Spleen (tissue), 11 donors: ENCODE results near the gene IGF1. TPM values are rescaled to one million over a fixed set of nuclear protein-coding genes. Genes with fewer than 3 reads are reported as not detected.

Experiments
- DNase-seq: peaks from one replicate; pipeline ENCODE4 v3.0.0-alpha.2; 2020
- H3K27ac ChIP-seq, 8 donors: fragments of 200-600 bp; sonication (generic) in 7 of 8; 1 replicate in 4 of 8; 2 replicates in 4 of 8; pipeline versions ENCODE4 v1.5.0 to v1.8.0; 2016 to 2021; ENCODE audit warnings: inconsistent platforms in 4 of 8, mild to moderate bottlenecking in 4 of 8, moderate library complexity in 1 of 8
- H3K27me3 ChIP-seq, 7 donors: fragments of 200-600 bp; sonication (generic) in 6 of 7; replicated peaks in 1 of 7; 1 replicate in 4 of 7; 2 replicates in 3 of 7; pipeline versions ENCODE4 v1.5.0 to v1.8.0; 2016 to 2021; ENCODE audit warnings: inconsistent platforms in 3 of 7, mild to moderate bottlenecking in 1 of 7
- H3K36me3 ChIP-seq, 6 donors: fragments of 200-600 bp; sonication (generic) in 5 of 6; 1 replicate in 4 of 6; 2 replicates in 2 of 6; pipeline versions ENCODE4 v1.5.0 to v1.8.0; 2016 to 2021; ENCODE audit warnings: inconsistent platforms in 2 of 6
- H3K4me1 ChIP-seq, 6 donors: fragments of 200-600 bp; sonication (generic) in 5 of 6; 1 replicate in 3 of 6; 2 replicates in 3 of 6; pipeline versions ENCODE4 v1.5.0 to v1.8.0; 2016 to 2021; ENCODE audit warnings: inconsistent platforms in 3 of 6
- H3K4me3 ChIP-seq, 8 donors: fragments of 200-600 bp; sonication (generic) in 7 of 8; 1 replicate in 4 of 8; 2 replicates in 4 of 8; pipeline versions ENCODE4 v1.5.0 to v1.8.0; 2016 to 2021; ENCODE audit warnings: inconsistent platforms in 4 of 8, mild to moderate bottlenecking in 4 of 8, moderate library complexity in 2 of 8
- H3K9me3 ChIP-seq, 8 donors: fragments of 200-600 bp; sonication (generic) in 7 of 8; 1 replicate in 4 of 8; 2 replicates in 4 of 8; pipeline versions ENCODE4 v1.5.0 to v1.8.0; 2016 to 2021; ENCODE audit warnings: inconsistent platforms in 4 of 8
- POLR2A ChIP-seq, 3 donors: fragments of 450-650 bp; IDR thresholded peaks; one replicate each; pipeline ENCODE4 v1.5.1; 2017; ENCODE audit warnings: antibody characterized with exemption in 3 of 3, mild to moderate bottlenecking in 1 of 3
- POLR2AphosphoS5 ChIP-seq, 3 donors: sonication (generic); formaldehyde crosslinking; IDR thresholded peaks; one replicate each; pipeline ENCODE4 v1.5.1; 2017; ENCODE audit warnings: antibody characterized with exemption in 3 of 3
- WGBS, 5 donors: extraction: QIAGEN DNeasy Blood & Tissue Kit in 3 of 5; methylation state at CpG; one replicate each; pipeline versions ENCODE4 v1.1.5 to v1.1.7; 2013 to 2018; 5-methylcytosine and 5-hydroxymethylcytosine counted together
- intact Hi-C: fragments of 100-400 bp; cut with DNase I; formaldehyde crosslinking; loops from one replicate; pipeline ENCODE4 v1.15.0; 2023; ENCODE audit warnings: low total_unique reads
- polyA plus RNA-seq, 3 donors: library from polyadenylated mRNA; stranded (reverse); fragments of 200-250 nt; gene quantifications; one replicate each; pipeline ENCODE4 v1.2.1, GENCODE V29; 2013
- total RNA-seq, 7 donors: library from RNA; depleted of rRNA in 3 of 7; stranded (reverse); fragments of >200 nt in 3 of 7; fragmentation: NEBNext Ultra II Directional in 4 of 7; extraction: Animal tissue kit (Norgen Biotek cat#: 25700) in 4 of 7; gene quantifications; one replicate each; pipeline versions ENCODE4 v1.1.0 to v1.2.1, GENCODE V29; 2016 to 2021
- TF ChIP-seq, protein P1 (sequence below), 11 experiments: fragments of 200-600 bp in 7 of 11; fragments of 450-650 bp in 4 of 11; sonication (generic) in 4 of 11; IDR thresholded peaks in 8 of 11; conservative IDR thresholded peaks in 3 of 11; 1 replicate in 7 of 11; 2 replicates in 4 of 11; pipeline versions ENCODE4 v1.4.0 to v1.8.0; 2016 to 2021; ENCODE audit warnings: antibody characterized with exemption in 11 of 11, inconsistent platforms in 4 of 11, mild to moderate bottlenecking in 1 of 11
- donor health status: healthy with polysubstance abuse.
- donor health status: DM: no; HTN: no; CAD: no; lungs with moderate emphysema.
- donor health status: DM: no; HTN: no; CAD: no.
- donor health status: Bipolar disorder and iron deficiency.
- donor health status: healthy.
- donor health status: DM: no; HTN: no; CAD: no.
- donor health status: DM: yes; HTN: yes; CAD: no.

IGF1 gene
- total and polyA plus RNA-seq, 10 donors = 1.5 to 19.7 (median 11.3) TPM

GRCh38 chr12:102504871-102505270, 24.5 kb upstream of the IGF1 start:
- DNase-seq = no peak
- intact Hi-C loops = no loop called here
- H3K27me3 ChIP-seq = no peaks in the 10 kb centered on the region
- H3K9me3 ChIP-seq = peaks cover 0 to 9% (median 0%) of the 10 kb centered on the region in 8 donors
- no peak for TF ChIP-seq POLR2A (IDR thresholded peaks at IDR 0.05)
- TF ChIP-seq, protein P1, sequence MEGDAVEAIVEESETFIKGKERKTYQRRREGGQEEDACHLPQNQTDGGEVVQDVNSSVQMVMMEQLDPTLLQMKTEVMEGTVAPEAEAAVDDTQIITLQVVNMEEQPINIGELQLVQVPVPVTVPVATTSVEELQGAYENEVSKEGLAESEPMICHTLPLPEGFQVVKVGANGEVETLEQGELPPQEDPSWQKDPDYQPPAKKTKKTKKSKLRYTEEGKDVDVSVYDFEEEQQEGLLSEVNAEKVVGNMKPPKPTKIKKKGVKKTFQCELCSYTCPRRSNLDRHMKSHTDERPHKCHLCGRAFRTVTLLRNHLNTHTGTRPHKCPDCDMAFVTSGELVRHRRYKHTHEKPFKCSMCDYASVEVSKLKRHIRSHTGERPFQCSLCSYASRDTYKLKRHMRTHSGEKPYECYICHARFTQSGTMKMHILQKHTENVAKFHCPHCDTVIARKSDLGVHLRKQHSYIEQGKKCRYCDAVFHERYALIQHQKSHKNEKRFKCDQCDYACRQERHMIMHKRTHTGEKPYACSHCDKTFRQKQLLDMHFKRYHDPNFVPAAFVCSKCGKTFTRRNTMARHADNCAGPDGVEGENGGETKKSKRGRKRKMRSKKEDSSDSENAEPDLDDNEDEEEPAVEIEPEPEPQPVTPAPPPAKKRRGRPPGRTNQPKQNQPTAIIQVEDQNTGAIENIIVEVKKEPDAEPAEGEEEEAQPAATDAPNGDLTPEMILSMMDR (IDR thresholded peaks at IDR 0.05 in 8 of 11, conservative IDR thresholded peaks at IDR 0.05 in 3 of 11) = no peak
- TF ChIP-seq POLR2AphosphoS5 (IDR thresholded peaks at IDR 0.05) = no peak
- WGBS, 5 donors = 69 to 91% (median 85%) methylated on average over 2 of the region's 2 CpGs
- H3K36me3 ChIP-seq = no peaks in the 10 kb centered on the region
- H3K4me1 ChIP-seq = peaks cover 0 to 30% (median 13%) of the 10 kb centered on the region in 6 donors
- H3K27ac ChIP-seq = peak overlapping the region in 3 of 8 donors; percentile 11 to 74 (median 15)
- no peak overlapping the region for H3K4me3 ChIP-seq

DNA sequence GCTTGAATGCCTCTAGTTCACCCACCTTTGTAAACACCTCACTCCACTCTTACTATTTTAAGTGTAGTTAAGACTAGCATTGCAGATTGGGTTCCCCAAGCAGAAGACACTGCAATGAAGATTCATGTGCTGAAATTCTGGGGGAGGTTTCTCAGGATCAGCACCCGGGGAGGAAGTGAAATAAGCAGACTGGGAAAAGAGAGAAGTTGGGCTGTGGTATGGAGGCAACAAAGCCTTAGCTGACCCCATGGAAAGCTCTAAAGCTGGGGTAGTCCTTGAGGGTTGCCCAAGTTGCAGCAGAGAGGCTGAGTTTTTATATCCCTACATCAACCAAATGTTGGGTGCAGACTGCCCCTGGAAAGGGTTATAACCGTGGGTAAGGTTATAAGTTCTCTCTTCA, 23.9 kb upstream of the IGF1 start:
- Histone ChIP-seq H3K9me3 (peaks cover 0 to 9% (median 0%) of the 10 kb centered on the region in 8 donors), H3K4me3 (no peak overlapping the region), H3K27ac (peak overlapping the region in 5 of 8 donors; percentile 15 to 74 (median 56)), H3K27me3 (no peaks in the 10 kb centered on the region), H3K36me3 (no peaks in the 10 kb centered on the region), H3K4me1 (peaks cover 0 to 30% (median 13%) of the 10 kb centered on the region in 6 donors)
- DNase-seq = no peak
- WGBS, 5 donors = 60 to 78% (median 62%) methylated on average over 2 of the region's 2 CpGs
- TF ChIP-seq POLR2A (IDR thresholded peaks at IDR 0.05) = no peak
- no peak for TF ChIP-seq POLR2AphosphoS5 (IDR thresholded peaks at IDR 0.05)
- TF ChIP-seq, protein P1 (IDR thresholded peaks at IDR 0.05 in 8 of 11, conservative IDR thresholded peaks at IDR 0.05 in 3 of 11) = no peak
- intact Hi-C loops = no loop called here

DNA sequence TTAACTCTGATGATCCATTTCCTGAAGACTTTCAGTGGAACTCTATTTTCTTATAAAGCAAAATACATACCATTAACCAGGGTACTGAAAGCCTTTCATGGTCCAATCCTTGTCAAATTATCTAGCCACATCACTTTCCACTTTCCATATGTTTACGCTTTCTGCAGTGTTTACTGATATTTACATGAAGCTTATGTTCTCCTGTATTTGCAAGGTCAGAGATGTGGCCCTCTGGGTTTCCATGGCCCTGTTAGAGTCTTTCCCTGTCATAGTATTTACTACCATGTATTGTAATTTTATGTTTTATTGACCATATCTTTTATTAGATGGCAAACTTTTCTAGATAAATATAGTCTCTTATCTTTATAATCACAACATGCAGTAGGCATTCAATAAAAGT, 23.5 kb upstream of the IGF1 start:
- H3K27me3 ChIP-seq = no peaks in the 10 kb centered on the region
- peak overlapping the region in 7 of 8 donors; percentile 3 to 74 (median 53) for H3K27ac ChIP-seq
- H3K4me1 ChIP-seq = peaks cover 0 to 32% (median 13%) of the 10 kb centered on the region in 6 donors
- H3K9me3 ChIP-seq = peaks cover 0 to 9% (median 0%) of the 10 kb centered on the region in 8 donors
- DNase-seq = no peak
- H3K36me3 ChIP-seq = no peaks in the 10 kb centered on the region
- no peak overlapping the region for H3K4me3 ChIP-seq
- TF ChIP-seq, protein P1 (IDR thresholded peaks at IDR 0.05 in 8 of 11, conservative IDR thresholded peaks at IDR 0.05 in 3 of 11) = no peak
- TF ChIP-seq POLR2A (IDR thresholded peaks at IDR 0.05) = no peak
- no peak for TF ChIP-seq POLR2AphosphoS5 (IDR thresholded peaks at IDR 0.05)
- intact Hi-C loops = no loop called here
- WGBS, 5 donors = 0 to 2% (median 0%) methylated on average over 1 of the region's 1 CpG

GRCh38 chr12:102503056-102503681, 22.8 kb upstream of the IGF1 start:
- Histone ChIP-seq H3K4me1 (peaks cover 0 to 38% (median 16%) of the 10 kb centered on the region in 6 donors), H3K4me3 (no peak overlapping the region), H3K27me3 (no peaks in the 10 kb centered on the region), H3K27ac (peak overlapping the region in 7 of 8 donors; percentile 3 to 74 (median 53)), H3K9me3 (peaks cover 0 to 9% (median 0%) of the 10 kb centered on the region in 8 donors), H3K36me3 (no peaks in the 10 kb centered on the region)
- TF ChIP-seq, protein P1 (IDR thresholded peaks at IDR 0.05 in 8 of 11, conservative IDR thresholded peaks at IDR 0.05 in 3 of 11) = no peak
- TF ChIP-seq POLR2A (IDR thresholded peaks at IDR 0.05) = no peak
- DNase-seq = no peak
- 53 to 83% (median 69%) methylated on average over 2 of the region's 2 CpGs for WGBS, 5 donors
- intact Hi-C loops = no loop called here
